ENCODE data around the gene CAMKV.
A peak's percentile ranks its signal among the peaks of the same experiment; 100 is the strongest.

Gene CAMKV

GRCh38 chr3:49883998-49884397, 14.3 kb upstream of the CAMKV start:
- Histone ChIP-seq H3K4me3 (ENCODE audit: low read length) (no peak overlapping the region), H3K4me2 (ENCODE audit: low read length) (no peak overlapping the region), H3K4me1 (ENCODE audit: control insufficient read depth, insufficient read depth, low read length) (no peaks in the 10 kb centered on the region), H3K36me3 (ENCODE audit: insufficient read depth, low read length) (no peaks in the 10 kb centered on the region), H3K27me3 (ENCODE audit: control insufficient read depth, insufficient read depth, low read length) (peaks cover 21% of the 10 kb centered on the region), H3K9me3 (replicated peaks; ENCODE audit: low read length) (no peaks in the 10 kb centered on the region), H3K9ac (ENCODE audit: low read depth, low read length) (no peak overlapping the region)

DNA sequence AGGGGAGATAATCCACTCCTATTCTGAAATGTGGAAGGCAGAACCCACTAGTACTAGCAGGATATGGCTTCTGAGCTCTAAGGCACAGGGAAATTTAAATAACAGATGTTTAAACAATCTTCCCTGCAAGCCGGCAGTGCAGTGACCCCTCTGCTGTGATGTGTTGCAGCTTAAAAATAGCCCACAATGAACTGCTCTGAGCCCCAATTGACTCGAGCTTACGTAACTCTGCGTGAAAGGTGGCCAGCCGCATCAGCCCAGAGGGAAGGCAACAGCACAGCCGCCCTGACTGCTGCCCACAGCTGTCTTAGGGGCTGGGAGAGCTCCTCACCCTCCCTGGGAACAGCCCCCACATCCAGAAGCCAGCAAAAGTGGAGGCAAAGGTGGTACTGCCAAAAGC, 12.5 kb upstream of the CAMKV start:
- Histone ChIP-seq H3K4me2 (ENCODE audit: low read length) (no peak overlapping the region), H3K36me3 (ENCODE audit: insufficient read depth, low read length) (no peaks in the 10 kb centered on the region), H3K27me3 (ENCODE audit: control insufficient read depth, insufficient read depth, low read length) (peaks cover 24% of the 10 kb centered on the region), H3K9me3 (replicated peaks; ENCODE audit: low read length) (no peaks in the 10 kb centered on the region), H3K4me3 (ENCODE audit: low read length) (no peak overlapping the region), H3K9ac (ENCODE audit: low read depth, low read length) (no peak overlapping the region), H3K4me1 (ENCODE audit: control insufficient read depth, insufficient read depth, low read length) (no peaks in the 10 kb centered on the region)

- Histone ChIP-seq H3K4me3 (ENCODE audit: low read length) (no peak overlapping the region), H3K4me1 (ENCODE audit: control insufficient read depth, insufficient read depth, low read length) (no peaks in the 10 kb centered on the region), H3K27me3 (ENCODE audit: control insufficient read depth, insufficient read depth, low read length) (peaks cover 30% of the 10 kb centered on the region), H3K9ac (ENCODE audit: low read depth, low read length) (no peak overlapping the region), H3K36me3 (ENCODE audit: insufficient read depth, low read length) (no peaks in the 10 kb centered on the region), H3K4me2 (ENCODE audit: low read length) (no peak overlapping the region), H3K9me3 (replicated peaks; ENCODE audit: low read length) (no peaks in the 10 kb centered on the region)
Observed at GRCh38 chr3:49880581-49881315, 11.0 kb upstream of the CAMKV start.

GRCh38 chr3:49879721-49880120, 10.0 kb upstream of the CAMKV start:
- H3K4me1 ChIP-seq (ENCODE audit: control insufficient read depth, insufficient read depth, low read length) = no peaks in the 10 kb centered on the region
- no peaks in the 10 kb centered on the region for H3K36me3 ChIP-seq (ENCODE audit: insufficient read depth, low read length)

DNA sequence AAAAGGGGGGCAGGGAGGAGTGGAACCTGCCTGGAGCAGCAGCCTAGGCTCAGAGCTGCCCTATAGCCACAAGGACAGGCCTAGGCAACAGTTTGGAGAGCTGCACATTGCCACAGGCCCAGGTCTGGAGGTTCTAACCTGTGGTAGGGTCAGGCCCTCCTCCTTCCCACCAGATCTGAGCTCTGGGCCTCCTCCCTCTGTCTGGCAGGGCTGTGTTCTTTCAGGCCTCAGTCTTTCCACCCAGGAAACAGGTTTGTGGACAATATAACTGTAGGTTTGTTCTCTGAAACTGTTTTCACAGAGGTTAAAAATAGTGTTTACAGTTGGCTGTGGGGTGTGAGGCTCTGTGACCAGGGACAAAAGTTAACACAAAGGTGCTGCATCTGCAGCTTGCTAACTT, 9.0 kb upstream of the CAMKV start:
- H3K9ac ChIP-seq (ENCODE audit: low read depth, low read length) = no peak overlapping the region
- H3K4me3 ChIP-seq (ENCODE audit: low read length) = no peak overlapping the region
- no peaks in the 10 kb centered on the region for H3K4me1 ChIP-seq (ENCODE audit: control insufficient read depth, insufficient read depth, low read length)
- H3K36me3 ChIP-seq (ENCODE audit: insufficient read depth, low read length) = no peaks in the 10 kb centered on the region
- H3K27me3 ChIP-seq (ENCODE audit: control insufficient read depth, insufficient read depth, low read length) = peaks cover 34% of the 10 kb centered on the region
- H3K4me2 ChIP-seq (ENCODE audit: low read length) = no peak overlapping the region
- H3K9me3 ChIP-seq (replicated peaks; ENCODE audit: low read length) = no peaks in the 10 kb centered on the region

More at GRCh38 chr3:49879721-49880120, 10.0 kb upstream of the CAMKV start:
- no peak overlapping the region for H3K4me2 ChIP-seq (ENCODE audit: low read length)
- no peak overlapping the region for H3K9ac ChIP-seq (ENCODE audit: low read depth, low read length)
- no peak overlapping the region for H3K4me3 ChIP-seq (ENCODE audit: low read length)
- peaks cover 29% of the 10 kb centered on the region for H3K27me3 ChIP-seq (ENCODE audit: control insufficient read depth, insufficient read depth, low read length)
- H3K9me3 ChIP-seq (replicated peaks; ENCODE audit: low read length) = no peaks in the 10 kb centered on the region

DNA sequence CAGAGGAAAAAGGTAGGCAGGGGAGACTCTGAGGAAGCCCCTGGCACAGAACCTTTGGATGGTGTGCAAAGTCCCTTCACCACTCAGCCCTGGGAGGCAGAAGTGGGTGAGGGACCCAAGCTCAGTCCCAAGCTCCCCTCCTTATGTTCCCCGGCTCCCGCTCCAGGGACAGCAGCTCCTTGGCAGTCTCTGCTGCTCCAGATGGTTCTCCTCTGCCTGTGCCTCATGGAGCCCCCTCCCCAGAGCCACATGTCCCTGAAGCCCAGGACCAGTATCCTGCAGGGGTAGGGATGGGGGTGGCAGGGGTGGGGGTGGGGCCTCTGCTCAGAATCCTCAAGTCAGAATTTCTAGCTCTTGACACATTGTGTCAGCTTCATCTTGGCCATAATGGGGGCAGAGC, 8.0 kb upstream of the CAMKV start:
- Histone ChIP-seq H3K9ac (ENCODE audit: low read depth, low read length) (no peak overlapping the region), H3K4me2 (ENCODE audit: low read length) (no peak overlapping the region), H3K36me3 (ENCODE audit: insufficient read depth, low read length) (no peaks in the 10 kb centered on the region), H3K27me3 (ENCODE audit: control insufficient read depth, insufficient read depth, low read length) (peaks cover 34% of the 10 kb centered on the region), H3K4me3 (ENCODE audit: low read length) (no peak overlapping the region), H3K4me1 (ENCODE audit: control insufficient read depth, insufficient read depth, low read length) (no peaks in the 10 kb centered on the region), H3K9me3 (replicated peaks; ENCODE audit: low read length) (no peaks in the 10 kb centered on the region)

- Histone ChIP-seq H3K9ac (ENCODE audit: low read depth, low read length) (no peak overlapping the region), H3K27me3 (ENCODE audit: control insufficient read depth, insufficient read depth, low read length) (peaks cover 33% of the 10 kb centered on the region), H3K4me2 (ENCODE audit: low read length) (no peak overlapping the region), H3K4me3 (ENCODE audit: low read length) (no peak overlapping the region), H3K9me3 (replicated peaks; ENCODE audit: low read length) (no peaks in the 10 kb centered on the region), H3K4me1 (ENCODE audit: control insufficient read depth, insufficient read depth, low read length) (no peaks in the 10 kb centered on the region), H3K36me3 (ENCODE audit: insufficient read depth, low read length) (no peaks in the 10 kb centered on the region)
Observed at GRCh38 chr3:49876567-49876966, 6.9 kb upstream of the CAMKV start.

DNA sequence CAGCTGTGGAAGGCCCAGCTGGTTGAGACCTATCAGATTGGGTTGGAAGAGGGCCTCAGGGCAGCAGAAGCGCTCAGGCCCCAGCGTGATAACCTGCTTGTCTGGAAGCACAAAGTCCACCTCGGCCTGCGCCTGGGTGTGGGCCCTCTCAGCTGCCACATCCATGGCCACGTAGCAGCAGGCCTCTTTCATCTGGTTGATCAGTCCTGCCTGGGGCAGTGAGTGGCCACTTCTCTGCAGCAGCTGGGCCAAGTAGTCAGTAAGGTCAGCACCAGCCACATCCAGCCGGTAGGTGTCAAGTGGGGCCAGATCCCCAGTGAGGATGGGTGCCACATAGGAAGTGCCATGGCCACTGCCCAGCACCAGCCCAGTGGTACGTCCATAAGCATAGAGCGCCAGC, 3.9 kb upstream of the CAMKV start:
- Histone ChIP-seq H3K4me1 (ENCODE audit: control insufficient read depth, insufficient read depth, low read length) (peaks cover 7% of the 10 kb centered on the region), H3K9ac (ENCODE audit: low read depth, low read length) (no peak overlapping the region), H3K9me3 (replicated peaks; ENCODE audit: low read length) (no peaks in the 10 kb centered on the region), H3K36me3 (ENCODE audit: insufficient read depth, low read length) (no peaks in the 10 kb centered on the region), H3K4me2 (ENCODE audit: low read length) (no peak overlapping the region), H3K4me3 (ENCODE audit: low read length) (no peak overlapping the region), H3K27me3 (ENCODE audit: control insufficient read depth, insufficient read depth, low read length) (peaks cover 55% of the 10 kb centered on the region)

GRCh38 chr3:49872801-49873281, 3.1 kb upstream of the CAMKV start:
- no peak overlapping the region for H3K4me3 ChIP-seq (ENCODE audit: low read length)
- H3K4me1 ChIP-seq (ENCODE audit: control insufficient read depth, insufficient read depth, low read length) = peaks cover 7% of the 10 kb centered on the region
- no peaks in the 10 kb centered on the region for H3K9me3 ChIP-seq (replicated peaks; ENCODE audit: low read length)
- no peak overlapping the region for H3K4me2 ChIP-seq (ENCODE audit: low read length)
- H3K27me3 ChIP-seq (ENCODE audit: control insufficient read depth, insufficient read depth, low read length) = peaks cover 62% of the 10 kb centered on the region
- H3K9ac ChIP-seq (ENCODE audit: low read depth, low read length) = no peak overlapping the region
- H3K36me3 ChIP-seq (ENCODE audit: insufficient read depth, low read length) = no peaks in the 10 kb centered on the region

DNA sequence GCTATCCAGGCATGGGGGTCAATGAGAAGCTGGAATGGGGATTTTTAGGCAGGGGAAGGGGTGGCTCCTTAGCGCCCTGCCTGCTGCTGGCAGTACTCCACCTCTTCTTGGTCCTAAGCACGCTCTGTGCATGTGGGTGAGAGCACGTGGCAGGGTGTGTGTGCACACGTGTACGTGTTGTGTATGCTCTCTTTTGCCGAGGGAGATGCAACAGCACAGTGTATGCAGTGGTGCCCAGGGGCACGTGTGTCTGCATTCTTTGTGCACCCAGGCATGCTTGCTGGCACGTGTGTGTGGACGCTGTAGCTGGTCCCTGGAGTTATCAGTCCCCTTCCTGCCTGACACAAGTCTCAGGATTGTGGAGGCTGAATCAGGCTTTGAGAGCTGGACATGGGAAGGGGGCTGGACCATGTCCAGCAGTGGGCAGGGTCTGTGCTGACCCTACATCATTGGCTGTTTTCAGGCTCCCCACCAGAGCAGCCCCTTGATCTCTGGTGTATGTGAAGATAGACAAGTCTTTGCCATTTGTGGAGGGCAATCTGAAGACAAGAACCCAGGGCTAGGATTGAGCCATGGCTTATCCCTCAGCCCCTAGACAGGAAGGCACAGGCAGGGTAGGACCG, 1.9 kb upstream of the CAMKV start:
- Histone ChIP-seq H3K27me3 (ENCODE audit: control insufficient read depth, insufficient read depth, low read length) (peaks cover 63% of the 10 kb centered on the region), H3K9me3 (replicated peaks; ENCODE audit: low read length) (no peaks in the 10 kb centered on the region), H3K9ac (ENCODE audit: low read depth, low read length) (no peak overlapping the region), H3K4me2 (ENCODE audit: low read length) (no peak overlapping the region), H3K4me3 (ENCODE audit: low read length) (no peak overlapping the region), H3K4me1 (ENCODE audit: control insufficient read depth, insufficient read depth, low read length) (peaks cover 7% of the 10 kb centered on the region), H3K36me3 (ENCODE audit: insufficient read depth, low read length) (no peaks in the 10 kb centered on the region)

GRCh38 chr3:49868862-49869466, 742 bp downstream of the CAMKV start:
- peaks cover 7% of the 10 kb centered on the region for H3K4me1 ChIP-seq (ENCODE audit: control insufficient read depth, insufficient read depth, low read length)
- peaks cover 80% of the 10 kb centered on the region for H3K27me3 ChIP-seq (ENCODE audit: control insufficient read depth, insufficient read depth, low read length)
- no peaks in the 10 kb centered on the region for H3K36me3 ChIP-seq (ENCODE audit: insufficient read depth, low read length)
- no peak overlapping the region for H3K4me3 ChIP-seq (ENCODE audit: low read length)
- no peak overlapping the region for H3K9ac ChIP-seq (ENCODE audit: low read depth, low read length)
- no peaks in the 10 kb centered on the region for H3K9me3 ChIP-seq (replicated peaks; ENCODE audit: low read length)
- H3K4me2 ChIP-seq (ENCODE audit: low read length) = peak overlapping the region; percentile 62
